PC-9 (cell line): ENCODE measurements around the gene HPRT1. TPM values are rescaled to one million over a fixed set of nuclear protein-coding genes. Genes with fewer than 3 reads are reported as not detected.

Source experiments
- BruUV-seq: library from RNA; stranded (reverse); fragments of 400-500 nt; replicated peaks from 2 replicates; lab custom pipeline; 2021; lab: Mats Ljungman, UMichigan
- CTCF ChIA-PET: fragments of 300-600 bp; sonication (Branson Sonifier 250); formaldehyde crosslinking; loops from one replicate; lab custom pipeline; 2022; ENCODE audit warnings: antibody characterized with exemption; lab: Charles Lee
- POLR2A ChIA-PET: fragments of 300-600 bp; sonication (Branson Sonifier 250); formaldehyde crosslinking; loops from one replicate; lab custom pipeline; 2022; ENCODE audit warnings: antibody characterized with exemption; ENCODE audit not compliant: unreplicated experiment; lab: Charles Lee
- DNase-seq, 2 experiments: peaks; one replicate each; pipeline versions ENCODE4 v3.0.0 to v3.0.0-alpha.2; 2015 to 2022; ENCODE audit warnings: mixed read lengths in 1 of 2
- H2AFZ ChIP-seq: fragments of 200-600 bp; sonication (generic); 2 replicates; pipeline ENCODE4 v1.8.1; 2017; ENCODE audit warnings: antibody characterized with exemption
- H3F3A ChIP-seq: fragments of 200-600 bp; sonication (generic); 2 replicates; pipeline ENCODE4 v1.8.1; 2017; ENCODE audit warnings: antibody characterized with exemption, mild to moderate bottlenecking, low read depth; ENCODE audit not compliant: insufficient read depth
- H3K27ac ChIP-seq: fragments of 200-600 bp; sonication (generic); 2 replicates; pipeline ENCODE4 v1.6.1; 2016; ENCODE audit warnings: mixed run types
- H3K27me3 ChIP-seq: fragments of 200-600 bp; sonication (generic); 2 replicates; pipeline ENCODE4 v1.6.1; 2016; ENCODE audit warnings: low read depth, mixed run types; ENCODE audit not compliant: insufficient read depth
- H3K36me3 ChIP-seq: fragments of 200-600 bp; sonication (generic); 2 replicates; pipeline ENCODE4 v1.6.1; 2016; ENCODE audit warnings: low read depth, mixed run types
- H3K4me1 ChIP-seq: fragments of 200-600 bp; sonication (generic); replicated peaks from 2 replicates; pipeline ENCODE4 v1.6.1; 2016; ENCODE audit warnings: mixed run types; ENCODE audit not compliant: insufficient read depth
- H3K4me2 ChIP-seq: fragments of 200-600 bp; sonication (generic); 2 replicates; pipeline ENCODE4 v1.6.1; 2017; ENCODE audit warnings: mixed run types
- H3K4me3 ChIP-seq: fragments of 200-600 bp; sonication (generic); 2 replicates; pipeline ENCODE4 v1.6.1; 2016; ENCODE audit warnings: mixed run types
- H3K79me2 ChIP-seq: fragments of 200-600 bp; sonication (generic); 2 replicates; pipeline ENCODE4 v1.6.1; 2017; ENCODE audit warnings: low read depth, mixed run types
- H3K9me2 ChIP-seq: fragments of 200-600 bp; sonication (generic); 2 replicates; pipeline ENCODE4 v1.8.1; 2017; ENCODE audit warnings: mild to moderate bottlenecking; ENCODE audit not compliant: insufficient read depth
- H3K9me3 ChIP-seq: fragments of 200-600 bp; sonication (generic); 2 replicates; pipeline ENCODE4 v1.8.1; 2016; ENCODE audit warnings: low read depth; ENCODE audit not compliant: insufficient read depth
- H4K20me1 ChIP-seq: fragments of 200-600 bp; sonication (generic); 2 replicates; pipeline ENCODE4 v1.8.1; 2017; ENCODE audit not compliant: insufficient read depth
- EZH2 ChIP-seq: fragments of 200-600 bp; sonication (generic); IDR thresholded peaks from 2 replicates; pipeline ENCODE4 v1.8.0; 2017; ENCODE audit warnings: antibody characterized with exemption, low read depth
- intact Hi-C: fragments of 100-400 bp; cut with micrococcal nuclease; formaldehyde crosslinking; loops from one replicate; pipeline ENCODE4 v1.10.0; 2022; ENCODE audit not compliant: unreplicated experiment
- total RNA-seq: library from RNA; stranded (reverse); gene quantifications from 2 replicates; pipeline ENCODE4 v1.2.3, GENCODE V29; 2021
- TF ChIP-seq, protein P1 (sequence below): fragments of 200-600 bp; sonication (generic); conservative IDR thresholded peaks from 2 replicates; pipeline ENCODE4 v1.6.1; 2017; ENCODE audit warnings: mixed run types, antibody characterized with exemption, mild to moderate bottlenecking, moderate library complexity

HPRT1 gene
- total RNA-seq, 1 experiment from 2014 or later: 61.7 TPM

DNA sequence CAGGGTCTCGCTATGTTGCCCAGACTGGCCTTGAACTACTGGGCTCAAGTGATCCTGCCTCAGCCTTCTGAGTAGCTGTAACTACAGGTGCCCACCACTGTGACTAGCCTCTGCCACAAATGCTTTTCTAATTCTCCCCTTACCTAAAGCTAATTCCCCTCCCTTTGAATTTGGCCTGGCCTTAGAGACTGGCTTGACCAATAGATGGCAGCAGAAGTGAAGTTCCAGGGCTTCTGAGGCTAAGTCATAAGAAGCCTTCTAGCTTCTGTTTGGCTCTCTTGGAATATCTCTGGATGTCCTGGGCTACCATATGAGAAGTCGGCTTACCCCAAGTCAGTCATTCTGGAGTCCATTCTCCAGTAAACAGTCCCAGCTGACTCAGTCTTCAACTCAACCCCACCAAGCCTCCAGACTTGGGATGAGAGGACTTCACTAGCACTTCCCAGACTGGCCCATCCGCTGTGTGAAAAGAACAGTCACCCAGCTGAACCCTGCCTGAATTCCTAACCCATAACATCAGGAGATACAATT is 61.0 kb downstream of the HPRT1 start:
- no peak overlapping the region for H2AFZ ChIP-seq

DNA sequence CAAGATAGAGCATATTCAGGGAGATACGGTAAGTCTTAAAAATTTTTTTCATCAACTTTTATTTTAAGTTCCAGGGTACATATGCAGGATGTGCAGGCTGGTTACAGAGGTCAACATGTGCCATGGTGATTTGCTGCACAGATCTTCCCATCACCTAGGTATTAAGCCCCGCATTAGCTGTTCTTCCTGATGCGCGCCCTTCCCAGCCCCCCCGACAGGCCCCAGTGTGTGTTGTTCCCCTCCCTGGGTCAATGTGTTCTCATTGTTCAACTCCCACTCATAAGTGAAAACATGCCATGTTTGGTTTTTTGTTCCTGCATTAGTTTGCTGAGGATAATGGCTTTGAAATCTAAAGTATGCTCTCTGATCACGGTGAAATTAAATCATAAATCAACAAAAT is 64.2 kb downstream of the HPRT1 start:
- BruUV-seq: no TSS peak
- Histone ChIP-seq H3F3A (peaks cover 7% of the 10 kb centered on the region; the same call in 1 of the 2 replicates), H4K20me1 (no peaks in the 10 kb centered on the region), H3K27me3 (no peaks in the 10 kb centered on the region), H3K79me2 (no peaks in the 10 kb centered on the region), H3K4me2 (no peak overlapping the region), H3K36me3 (no peaks in the 10 kb centered on the region), H2AFZ (no peak overlapping the region), H3K9me2 (no peaks in the 10 kb centered on the region), H3K9me3 (no peaks in the 10 kb centered on the region), H3K27ac (no peak overlapping the region), H3K4me3 (no peak overlapping the region), H3K4me1 (peaks cover 19% of the 10 kb centered on the region)
- TF ChIP-seq, protein P1, sequence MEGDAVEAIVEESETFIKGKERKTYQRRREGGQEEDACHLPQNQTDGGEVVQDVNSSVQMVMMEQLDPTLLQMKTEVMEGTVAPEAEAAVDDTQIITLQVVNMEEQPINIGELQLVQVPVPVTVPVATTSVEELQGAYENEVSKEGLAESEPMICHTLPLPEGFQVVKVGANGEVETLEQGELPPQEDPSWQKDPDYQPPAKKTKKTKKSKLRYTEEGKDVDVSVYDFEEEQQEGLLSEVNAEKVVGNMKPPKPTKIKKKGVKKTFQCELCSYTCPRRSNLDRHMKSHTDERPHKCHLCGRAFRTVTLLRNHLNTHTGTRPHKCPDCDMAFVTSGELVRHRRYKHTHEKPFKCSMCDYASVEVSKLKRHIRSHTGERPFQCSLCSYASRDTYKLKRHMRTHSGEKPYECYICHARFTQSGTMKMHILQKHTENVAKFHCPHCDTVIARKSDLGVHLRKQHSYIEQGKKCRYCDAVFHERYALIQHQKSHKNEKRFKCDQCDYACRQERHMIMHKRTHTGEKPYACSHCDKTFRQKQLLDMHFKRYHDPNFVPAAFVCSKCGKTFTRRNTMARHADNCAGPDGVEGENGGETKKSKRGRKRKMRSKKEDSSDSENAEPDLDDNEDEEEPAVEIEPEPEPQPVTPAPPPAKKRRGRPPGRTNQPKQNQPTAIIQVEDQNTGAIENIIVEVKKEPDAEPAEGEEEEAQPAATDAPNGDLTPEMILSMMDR: no peak
- no peak for TF ChIP-seq EZH2
- no peak for DNase-seq
- ChIA-PET CTCF (no interaction called here), POLR2A (no interaction called here)
- intact Hi-C loops: loop anchor here (2.0 to 5.0 kb wide), 2 partner anchors 55 to 238 kb away; no protein-coding TSS in a partner anchor

More for the DNA sequence above, 61.0 kb downstream of the HPRT1 start:
- no peaks in the 10 kb centered on the region for H3K36me3 ChIP-seq
- peak; percentile 48 to 66 for DNase-seq
- TF ChIP-seq EZH2: no peak
- TF ChIP-seq, protein P1: peak; percentile 78
- no TSS peak for BruUV-seq
- no peaks in the 10 kb centered on the region for H3K79me2 ChIP-seq
- intact Hi-C loops: loop anchor here (1.0 to 5.0 kb wide), 4 partner anchors 149 to 262 kb away; no protein-coding TSS in a partner anchor
- H3K9me2 ChIP-seq: no peaks in the 10 kb centered on the region
- H3K4me3 ChIP-seq: no peak overlapping the region
- H3K9me3 ChIP-seq: no peaks in the 10 kb centered on the region
- POLR2A ChIA-PET: interaction anchor here (0.5 kb wide), 1 partner anchor 279 kb away, joined by 3 read pairs; no protein-coding TSS in a partner anchor
- no peak overlapping the region for H3K27ac ChIP-seq
- H3F3A ChIP-seq: 0 out of 2 replicates have a peak, but pooled peaks cover 3% of the 10 kb centered on the region
- peaks cover 11% of the 10 kb centered on the region; the same call in 1 of the 2 replicates for H3K4me1 ChIP-seq
- CTCF ChIA-PET: interaction anchor here (0.6 to 1.2 kb wide), 8 partner anchors 9 to 262 kb away, joined by 3 to 9 read pairs (median 4); no protein-coding TSS in a partner anchor
- H3K4me2 ChIP-seq: no peak overlapping the region
- H3K27me3 ChIP-seq: no peaks in the 10 kb centered on the region
- H4K20me1 ChIP-seq: no peaks in the 10 kb centered on the region

DNA sequence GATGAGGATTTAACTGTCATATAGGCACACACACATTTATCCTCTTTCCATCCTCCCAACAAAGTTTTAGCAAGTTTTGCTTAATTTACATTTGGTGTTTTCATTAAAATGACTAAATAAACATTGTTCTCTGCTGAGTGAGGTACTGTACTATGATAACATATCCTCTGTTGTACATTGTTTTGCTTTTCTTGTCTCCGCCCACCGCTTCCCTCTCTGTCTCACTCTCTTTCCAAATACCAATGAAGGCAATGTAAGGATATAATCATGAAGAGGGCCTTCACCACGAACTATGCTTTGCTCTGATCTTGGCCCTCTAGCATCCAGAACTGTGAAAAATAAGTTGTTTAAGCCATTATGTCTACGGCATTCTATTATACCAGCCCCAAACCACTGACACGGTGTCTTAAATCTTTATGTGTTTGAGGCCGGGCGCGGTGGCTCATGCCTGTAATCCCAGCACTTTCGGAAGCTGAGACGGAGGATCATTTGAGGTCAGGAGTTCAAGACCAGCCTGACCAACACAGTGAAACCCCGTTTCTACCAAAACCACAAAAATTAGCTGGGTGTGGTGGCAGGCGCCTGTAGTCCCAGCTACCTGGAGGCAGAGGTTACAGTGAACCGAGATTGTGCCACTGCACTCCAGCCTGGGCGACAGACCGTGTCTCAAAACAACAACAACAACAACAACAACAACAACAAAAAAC is 65.3 kb downstream of the HPRT1 start:
- Histone ChIP-seq H3F3A (peaks cover 7% of the 10 kb centered on the region; the same call in 1 of the 2 replicates), H3K27ac (no peak overlapping the region), H3K79me2 (no peaks in the 10 kb centered on the region), H4K20me1 (no peaks in the 10 kb centered on the region), H3K9me2 (no peaks in the 10 kb centered on the region), H3K9me3 (no peaks in the 10 kb centered on the region), H3K4me1 (peaks cover 19% of the 10 kb centered on the region), H3K27me3 (no peaks in the 10 kb centered on the region), H2AFZ (no peak overlapping the region), H3K4me2 (no peak overlapping the region), H3K4me3 (no peak overlapping the region), H3K36me3 (no peaks in the 10 kb centered on the region)
- DNase-seq: peak in 1 of 2 experiments; percentile 48
- no peak for TF ChIP-seq EZH2
- TF ChIP-seq, protein P1: no peak
- CTCF ChIA-PET: interaction anchor here (0.5 kb wide), 1 partner anchor 14 kb away, joined by 5 read pairs; no protein-coding TSS in a partner anchor
- no TSS peak for BruUV-seq
- intact Hi-C loops: loop anchor here (2.0 kb wide), 1 partner anchor 54 kb away; no protein-coding TSS in a partner anchor
- POLR2A ChIA-PET: interaction anchor here (0.7 kb wide), 1 partner anchor 11 kb away, joined by 3 read pairs; no protein-coding TSS in a partner anchor
